BLaER1 treated with 17β-estradiol and CSF1 and Interleukin-3, amounts not matched to agents 10 nM and 100 nM (cell line): Measurements from ENCODE around the gene RMRP.

Experiments
- H3K27ac ChIP-seq, 11 experiments: shearing (Covaris generic); formaldehyde crosslinking; 2 replicates each; pipeline ENCODE4 v1.8.1; 2022
- H3K27me3 ChIP-seq, 11 experiments: shearing (Covaris generic); formaldehyde crosslinking; 2 replicates each; pipeline ENCODE4 v1.8.1; 2022
- H3K36me3 ChIP-seq, 11 experiments: shearing (Covaris generic); formaldehyde crosslinking; 2 replicates each; pipeline ENCODE4 v1.8.1; 2022
- H3K4me1 ChIP-seq, 10 experiments: shearing (Covaris generic); formaldehyde crosslinking; 2 replicates each; pipeline ENCODE4 v1.8.1; 2022
- H3K4me2 ChIP-seq, 11 experiments: shearing (Covaris generic); formaldehyde crosslinking; 2 replicates each; pipeline ENCODE4 v1.8.1; 2022
- H3K4me3 ChIP-seq, 10 experiments: shearing (Covaris generic); formaldehyde crosslinking; 2 replicates each; pipeline ENCODE4 v1.8.1; 2022
- H3K9ac ChIP-seq, 11 experiments: shearing (Covaris generic); formaldehyde crosslinking; 2 replicates each; pipeline ENCODE4 v1.8.1; 2022
- H3K9me3 ChIP-seq, 11 experiments: shearing (Covaris generic); formaldehyde crosslinking; replicated peaks in 1 of 11; 2 replicates each; pipeline ENCODE4 v1.8.1; 2022
- H4K20me1 ChIP-seq, 11 experiments: shearing (Covaris generic); formaldehyde crosslinking; 2 replicates each; pipeline ENCODE4 v1.8.1; 2022
- Cebpa-rat ChIP-seq, 11 experiments: shearing (Covaris generic); IDR thresholded peaks; 2 replicates each; pipeline ENCODE4 v1.8.1; 2022

RMRP gene

DNA sequence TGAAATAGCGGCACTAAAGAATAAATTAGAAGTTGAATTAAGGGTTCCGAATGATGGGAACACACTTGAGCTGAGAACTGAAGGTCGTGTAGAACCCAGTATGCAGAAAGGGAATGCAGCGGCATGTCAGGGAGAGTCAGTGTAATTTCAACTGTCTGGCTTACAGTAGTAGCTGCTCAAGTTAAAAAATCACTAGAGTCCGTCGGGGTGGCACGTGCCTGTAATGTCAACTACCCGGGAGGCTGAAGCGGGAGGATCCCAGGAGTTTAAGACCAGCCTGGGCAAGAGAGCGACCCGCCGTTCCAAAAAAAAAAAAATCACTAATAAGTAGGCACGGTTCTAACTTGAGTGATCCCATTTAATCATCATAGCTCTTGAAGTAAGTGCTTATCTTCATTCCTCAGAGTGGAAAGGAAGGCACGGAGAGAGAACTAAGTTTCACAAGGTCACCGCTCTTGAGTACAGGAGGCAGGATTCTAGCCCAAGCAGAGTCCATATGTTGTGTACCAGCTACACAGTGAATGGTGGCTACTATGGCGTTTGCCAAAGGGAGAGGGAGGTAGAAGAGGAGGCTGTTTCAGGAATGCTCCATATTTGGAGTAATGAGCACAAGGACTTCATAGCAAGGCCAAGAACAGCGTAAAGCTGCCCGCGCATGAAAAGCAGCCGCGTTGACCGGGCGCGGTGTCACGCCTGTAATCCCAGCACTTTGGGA lies 831 bp downstream of the RMRP start:
- TF ChIP-seq Cebpa-rat (IDR thresholded peaks at IDR 0.05), result no peak
- Histone ChIP-seq H3K4me1 (peaks cover 54 to 70% (median 64%) of the 10 kb centered on the region in 10 experiments), H3K4me3 (peak overlapping the region; percentile 36 to 88 (median 77); a peak in 18 of 20 replicates), H3K4me2 (peak overlapping the region; percentile 74 to 98 (median 92)), H4K20me1 (peaks cover 0 to 8% (median 0%) of the 10 kb centered on the region in 11 experiments; a peak in 2 of 22 replicates), H3K9ac (peak overlapping the region; percentile 84 to 96 (median 91)), H3K27ac (peak overlapping the region; percentile 92 to 98 (median 96)), H3K27me3 (no peaks in the 10 kb centered on the region), H3K36me3 (peaks cover 6 to 17% (median 12%) of the 10 kb centered on the region in 11 experiments; a peak in 16 of 22 replicates), H3K9me3 (no peaks in the 10 kb centered on the region)

DNA sequence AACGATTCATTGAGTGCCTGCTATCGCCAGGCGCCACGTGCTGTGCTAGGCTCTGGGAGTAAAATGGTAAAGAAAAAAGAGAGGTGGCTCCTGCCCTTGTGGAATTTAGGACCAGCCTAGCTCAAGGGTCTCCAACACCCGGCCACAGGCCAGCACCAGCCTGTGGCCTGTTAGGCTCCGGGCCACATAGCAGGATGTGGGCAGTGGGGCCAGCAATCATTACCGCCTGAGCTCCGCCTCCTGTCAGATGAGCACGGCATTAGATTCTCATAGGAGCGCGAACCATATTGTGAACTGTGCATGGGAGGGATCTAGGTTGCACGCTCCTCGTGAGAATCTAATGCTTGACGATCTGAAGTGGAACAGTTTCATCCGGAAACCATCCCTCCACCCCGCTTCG lies 1.5 kb downstream of the RMRP start:
- H3K36me3 ChIP-seq, result peaks cover 6 to 14% (median 12%) of the 10 kb centered on the region in 11 experiments; a peak in 16 of 22 replicates
- H3K27me3 ChIP-seq, result no peaks in the 10 kb centered on the region
- TF ChIP-seq Cebpa-rat (IDR thresholded peaks at IDR 0.05), result no peak
- H3K4me1 ChIP-seq, result peaks cover 54 to 70% (median 64%) of the 10 kb centered on the region in 10 experiments
- no peak overlapping the region for H3K4me3 ChIP-seq
- no peak overlapping the region for H3K9ac ChIP-seq
- peaks cover 0 to 8% (median 0%) of the 10 kb centered on the region in 11 experiments; a peak in 2 of 22 replicates for H4K20me1 ChIP-seq
- H3K27ac ChIP-seq, result no peak overlapping the region
- H3K4me2 ChIP-seq, result peak overlapping the region; percentile 26 to 98 (median 92); a peak in 13 of 22 replicates
- H3K9me3 ChIP-seq, result no peaks in the 10 kb centered on the region

DNA sequence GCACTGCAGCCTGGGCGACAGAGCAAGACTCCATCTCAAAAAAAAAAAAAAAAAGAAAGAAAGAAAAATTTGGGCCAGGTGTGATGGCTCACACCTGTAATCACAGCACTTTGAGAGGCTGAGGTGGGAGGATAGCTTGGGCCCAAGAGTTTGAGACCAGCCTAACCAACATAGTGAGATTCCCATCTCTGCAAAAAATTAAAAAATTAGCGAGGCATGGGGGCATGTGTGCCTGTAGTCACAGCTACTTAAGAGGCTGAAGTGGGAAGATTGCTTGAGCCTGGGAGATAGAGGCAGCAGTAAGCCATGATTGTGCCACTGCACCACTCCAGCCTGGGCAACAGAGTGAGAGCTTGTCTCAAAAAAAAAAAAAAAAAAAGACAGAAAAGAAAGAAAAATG lies 4.2 kb downstream of the RMRP start:
- Histone ChIP-seq H3K4me1 (peaks cover 55 to 72% (median 65%) of the 10 kb centered on the region in 10 experiments), H3K27me3 (no peaks in the 10 kb centered on the region), H3K27ac (peak overlapping the region in 2 of 11 experiments; percentile 59 to 86; a peak in 3 of 22 replicates), H3K9me3 (no peaks in the 10 kb centered on the region), H3K4me2 (peak overlapping the region in 3 of 11 experiments; percentile 92 to 97 (median 95); a peak in 5 of 22 replicates), H3K4me3 (no peak overlapping the region), H3K36me3 (no peaks in the 10 kb centered on the region), H3K9ac (no peak overlapping the region), H4K20me1 (no peaks in the 10 kb centered on the region)
- no peak for TF ChIP-seq Cebpa-rat (IDR thresholded peaks at IDR 0.05)

DNA sequence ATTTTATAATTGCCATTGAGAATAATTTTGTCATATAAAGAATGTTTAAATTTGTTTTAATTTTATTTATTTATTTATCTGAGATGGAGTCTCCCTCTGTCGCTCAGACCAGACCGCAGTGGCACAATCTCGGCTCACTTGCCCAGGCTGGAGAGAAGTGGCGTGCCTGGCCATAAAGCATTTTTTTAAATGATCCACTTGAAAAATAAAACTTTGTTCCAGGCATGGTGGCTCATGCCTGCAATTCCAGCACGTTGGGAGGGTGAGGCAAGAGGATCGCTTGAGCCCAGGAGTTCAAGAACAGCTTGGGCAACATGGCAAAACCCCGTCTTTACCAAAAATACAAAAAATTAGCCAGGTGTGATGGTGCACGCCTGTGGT lies 5.0 kb downstream of the RMRP start:
- no peak for TF ChIP-seq Cebpa-rat (IDR thresholded peaks at IDR 0.05)
- Histone ChIP-seq H3K9ac (peak overlapping the region in 1 of 11 experiments; percentile 44; a peak in 1 of 22 replicates), H3K4me1 (peaks cover 62 to 80% (median 73%) of the 10 kb centered on the region in 10 experiments), H3K27ac (peak overlapping the region in 4 of 11 experiments; percentile 11 to 86 (median 62); a peak in 7 of 22 replicates), H3K27me3 (no peaks in the 10 kb centered on the region), H3K4me2 (peak overlapping the region in 6 of 11 experiments; percentile 92 to 99 (median 97); a peak in 13 of 22 replicates), H3K4me3 (no peak overlapping the region), H4K20me1 (no peaks in the 10 kb centered on the region), H3K9me3 (no peaks in the 10 kb centered on the region), H3K36me3 (no peaks in the 10 kb centered on the region)

DNA sequence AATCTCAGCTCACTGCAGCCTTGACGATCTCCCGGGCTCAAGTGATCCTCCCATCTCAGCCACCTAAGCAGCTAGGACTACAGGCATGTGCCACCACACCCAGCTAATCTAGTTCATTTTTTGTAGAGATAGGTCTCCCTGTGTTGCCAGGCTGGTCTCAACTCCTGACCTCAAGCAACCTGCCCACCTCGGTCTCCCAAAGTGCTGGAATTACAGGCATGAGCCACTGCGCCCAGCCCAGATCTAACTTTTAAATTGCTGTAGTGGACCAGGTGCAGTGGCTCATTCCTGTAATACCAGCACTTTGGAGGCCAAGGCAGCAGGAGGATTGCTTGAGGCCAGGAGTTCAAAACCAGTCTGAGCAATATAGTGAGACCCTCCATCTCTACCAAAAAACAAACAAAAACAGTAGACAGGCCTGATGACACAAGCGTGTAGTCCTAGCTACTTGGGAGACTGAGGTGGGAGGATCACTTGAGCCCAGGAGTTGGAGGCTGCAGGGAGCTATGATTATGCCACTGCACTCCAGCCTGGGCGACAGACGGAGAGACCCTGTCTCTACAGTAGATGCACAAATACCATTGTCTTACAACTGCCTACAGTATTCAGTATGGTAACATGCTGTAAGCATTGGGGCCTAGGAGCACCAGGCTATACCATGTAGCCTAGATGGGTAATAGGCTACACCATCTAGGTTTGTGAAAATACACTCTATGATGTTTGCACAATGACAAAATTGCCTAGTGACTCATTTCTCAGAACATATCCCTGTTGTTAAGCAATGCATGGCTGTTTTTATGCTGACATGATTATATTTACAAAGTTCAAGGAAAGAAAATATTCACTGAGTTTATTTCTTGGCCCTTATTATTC lies 5.6 kb downstream of the RMRP start:
- H3K4me2 ChIP-seq, result peak overlapping the region; percentile 91 to 99 (median 97); a peak in 21 of 22 replicates
- no peaks in the 10 kb centered on the region for H3K27me3 ChIP-seq
- TF ChIP-seq Cebpa-rat (IDR thresholded peaks at IDR 0.05), result peak in 1 of 11 experiments; percentile 42; a peak in 1 of 22 replicates
- H3K36me3 ChIP-seq, result no peaks in the 10 kb centered on the region
- H3K27ac ChIP-seq, result peak overlapping the region in 6 of 11 experiments; percentile 11 to 86 (median 32); a peak in 9 of 22 replicates
- H3K4me1 ChIP-seq, result peaks cover 65 to 83% (median 74%) of the 10 kb centered on the region in 10 experiments
- peak overlapping the region in 2 of 11 experiments; percentile 6 to 44; a peak in 2 of 22 replicates for H3K9ac ChIP-seq
- H3K9me3 ChIP-seq, result no peaks in the 10 kb centered on the region
- no peaks in the 10 kb centered on the region for H4K20me1 ChIP-seq
- H3K4me3 ChIP-seq, result no peak overlapping the region

DNA sequence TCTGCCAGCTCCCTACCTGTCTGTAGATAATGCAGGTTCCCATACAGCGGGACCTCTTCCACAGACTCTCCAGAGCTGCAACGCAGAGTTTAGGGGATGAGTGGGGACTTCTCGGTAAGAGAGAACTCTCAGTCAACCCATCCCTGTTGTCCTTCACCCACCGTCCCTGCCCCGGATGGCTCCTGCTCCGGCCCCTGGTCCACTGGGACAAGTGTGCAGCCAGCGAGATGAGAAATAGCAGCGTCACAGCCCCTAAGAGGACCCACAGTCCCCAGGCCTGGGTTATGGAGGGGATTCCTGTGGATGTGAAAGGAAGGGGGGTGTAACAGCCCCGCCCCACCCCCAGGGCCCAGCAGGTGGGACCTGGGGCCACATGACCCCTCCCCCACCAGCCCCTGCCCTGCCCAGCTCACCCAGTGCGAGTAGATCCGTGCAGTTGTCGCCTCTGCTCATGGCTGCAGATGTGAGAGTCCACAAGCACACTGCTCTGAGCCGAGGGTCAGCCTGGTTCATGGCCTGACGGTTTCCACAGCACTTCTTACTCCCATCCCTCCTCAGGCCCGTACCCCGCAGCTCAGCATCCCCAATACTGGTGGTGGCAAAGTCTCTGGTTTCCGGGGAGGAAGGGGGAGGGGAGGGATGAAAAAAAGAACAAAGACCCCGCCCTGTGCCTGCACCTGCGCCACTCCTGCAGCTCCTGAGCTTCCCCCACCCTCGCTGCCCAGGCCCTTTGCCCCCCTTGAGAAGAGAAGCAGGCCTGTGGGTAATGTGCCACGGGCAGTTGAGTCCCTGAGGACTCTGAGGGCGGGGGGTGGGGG lies 7.3 kb downstream of the RMRP start, which contains the start of gene SIT1:
Gene SIT1 (minus strand): TSS at position 591 of the 818 bp plus-strand sequence. CDS start 78 bp downstream, at position 513.
- no peaks in the 10 kb centered on the region for H3K27me3 ChIP-seq
- peak within 1 kb of the TSS; percentile 13 to 63 (median 50); a peak in 19 of 20 replicates for H3K4me3 ChIP-seq
- H3K9me3 ChIP-seq, result no peaks in the 10 kb centered on the region
- H4K20me1 ChIP-seq, result no peaks in the 10 kb centered on the region
- H3K4me2 ChIP-seq, result peak within 1 kb of the TSS; percentile 91 to 99 (median 97)
- peaks cover 67 to 81% (median 73%) of the 10 kb centered on the region in 10 experiments for H3K4me1 ChIP-seq
- peak within 1 kb of the TSS; percentile 53 to 77 (median 71); a peak in 21 of 22 replicates for H3K9ac ChIP-seq
- H3K36me3 ChIP-seq, result no peaks in the 10 kb centered on the region
- no peak for TF ChIP-seq Cebpa-rat (IDR thresholded peaks at IDR 0.05)
- H3K27ac ChIP-seq, result peak within 1 kb of the TSS; percentile 47 to 92 (median 86)

DNA sequence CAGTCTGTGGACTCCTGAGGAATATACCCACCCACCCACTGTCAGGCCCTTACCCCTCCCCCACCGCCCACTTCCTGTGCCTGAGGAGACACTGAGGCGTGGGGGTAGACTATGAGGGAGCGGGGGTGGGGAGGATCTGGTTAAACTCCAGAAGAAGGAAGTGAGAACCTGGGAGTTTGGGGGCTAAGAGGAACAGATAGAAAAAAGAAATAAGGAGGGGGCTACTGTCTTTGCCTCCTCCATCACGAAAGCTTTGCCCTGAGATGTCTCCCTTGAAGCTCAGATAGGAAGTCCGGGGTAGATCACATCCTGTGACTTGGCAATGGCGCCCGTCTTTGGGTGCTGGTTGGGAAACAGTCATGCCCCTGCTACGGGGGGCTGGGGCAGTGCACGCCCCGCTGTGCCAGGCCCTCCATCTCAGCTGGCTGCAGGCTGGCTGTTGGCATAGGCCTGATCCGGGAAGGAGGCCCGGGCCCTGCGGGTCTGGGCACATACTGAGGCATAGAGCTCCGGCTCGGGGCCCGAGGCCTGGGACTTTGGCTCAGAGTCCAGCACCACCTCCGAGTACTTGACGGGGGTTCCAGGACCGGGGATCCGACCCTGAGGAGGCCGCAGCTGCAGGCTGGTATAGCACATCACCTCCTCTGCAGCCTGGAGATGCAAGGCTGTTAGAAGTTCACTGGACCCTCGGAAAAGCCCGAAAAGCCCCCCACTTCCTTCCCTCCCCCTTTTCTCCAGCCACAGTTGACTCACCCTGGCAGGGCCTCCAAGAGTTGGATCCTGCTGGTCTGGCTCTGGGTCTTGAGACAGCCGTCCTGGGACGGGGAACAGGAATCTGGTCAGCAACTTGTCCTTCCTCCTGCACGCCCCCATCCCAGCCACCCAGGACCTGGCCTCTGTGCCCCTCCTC lies 8.1 kb downstream of the RMRP start:
- no peaks in the 10 kb centered on the region for H4K20me1 ChIP-seq
- peak overlapping the region; percentile 91 to 99 (median 97) for H3K4me2 ChIP-seq
- peaks cover 75 to 87% (median 81%) of the 10 kb centered on the region in 10 experiments for H3K4me1 ChIP-seq
- H3K9ac ChIP-seq, result peak overlapping the region; percentile 53 to 77 (median 71); a peak in 21 of 22 replicates
- peak overlapping the region; percentile 13 to 63 (median 50); a peak in 19 of 20 replicates for H3K4me3 ChIP-seq
- no peaks in the 10 kb centered on the region for H3K9me3 ChIP-seq
- H3K27me3 ChIP-seq, result no peaks in the 10 kb centered on the region
- peak overlapping the region; percentile 47 to 92 (median 86) for H3K27ac ChIP-seq
- no peaks in the 10 kb centered on the region for H3K36me3 ChIP-seq
- TF ChIP-seq Cebpa-rat (IDR thresholded peaks at IDR 0.05), result no peak
